ENCODE measurements around the gene AHRR. TPM values are rescaled to one million over a fixed set of nuclear protein-coding genes. Genes with fewer than 3 reads are reported as not detected.

AHRR gene
- total and polyA plus RNA-seq, 2 experiments from 2014 or later: 0.27 to 1.8 TPM

GRCh38 chr5:320524-321229 is 837 bp upstream of the AHRR start:
- Histone ChIP-seq H3K79me2 (replicated peaks; ENCODE audit: insufficient read depth) (no peaks in the 10 kb centered on the region), H3K27me3 (ENCODE audit: insufficient read depth) (peaks cover 61% of the 10 kb centered on the region), H3K4me3 (peak overlapping the region; percentile 75), H3K27ac (ENCODE audit: low read depth) (no peak overlapping the region), H3K4me2 (peak overlapping the region; percentile 95), H3K4me1 (ENCODE audit: insufficient read depth) (no peaks in the 10 kb centered on the region), H2AFZ (peak overlapping the region; percentile 66), H4K20me1 (replicated peaks; ENCODE audit: insufficient read depth) (peaks cover 5% of the 10 kb centered on the region; the same call in 1 of the 2 replicates), H3F3A (replicated peaks; ENCODE audit: low read depth) (peaks cover 7% of the 10 kb centered on the region; the same call in 1 of the 2 replicates), H3K36me3 (ENCODE audit: insufficient read depth) (no peaks in the 10 kb centered on the region), H3K9me2 (ENCODE audit: insufficient read depth) (no peaks in the 10 kb centered on the region)
- Mint-ChIP-seq H3K9me3 (peaks cover 4% of the 10 kb centered on the region; the same call in 1 of the 3 replicates), H3K4me3 (peak overlapping the region; percentile 71), H3K36me3 (ENCODE audit: low read depth) (no peaks in the 10 kb centered on the region), H3K27me3 (ENCODE audit: insufficient read depth, low read depth, poor library complexity) (peaks cover 57% of the 10 kb centered on the region), H3K27ac (no peak overlapping the region), H3K4me1 (peaks cover 10% of the 10 kb centered on the region)
- ATAC-seq (peak; percentile 5), DNase-seq (ENCODE audit: low spot score) (peak; percentile 58)
- TF ChIP-seq STAT1 (IDR thresholded peaks at IDR 0.05; ENCODE audit: unreplicated experiment): no peak
- TF ChIP-seq REST (IDR thresholded peaks at IDR 0.05; ENCODE audit: unreplicated experiment): no peak
- TF ChIP-seq ZNF462 (CRISPR knock-in tag; IDR thresholded peaks at IDR 0.05): no peak
- no peak for TF ChIP-seq EZH2 (IDR thresholded peaks at IDR 0.05; ENCODE audit: low read depth, unreplicated experiment)
- no peak for TF ChIP-seq ZNF114 (CRISPR knock-in tag; IDR thresholded peaks at IDR 0.05)
- no peak for TF ChIP-seq CREB1 (CRISPR knock-in tag; IDR thresholded peaks at IDR 0.05; ENCODE audit: low read depth)
- no peak for TF ChIP-seq EZH2phosphoT487 (IDR thresholded peaks at IDR 0.05; ENCODE audit: unreplicated experiment)
- no peak for TF ChIP-seq ETS1 (IDR thresholded peaks at IDR 0.05)
- TF ChIP-seq ZNF331 (CRISPR knock-in tag; IDR thresholded peaks at IDR 0.05; ENCODE audit: low read depth): no peak
- TF ChIP-seq NANOG (IDR thresholded peaks at IDR 0.05; ENCODE audit: borderline replicate concordance): no peak
- no peak for TF ChIP-seq JUNB (IDR thresholded peaks at IDR 0.05; ENCODE audit: unreplicated experiment)
- no peak for TF ChIP-seq POLR2AphosphoS5 (IDR thresholded peaks at IDR 0.05; ENCODE audit: low read depth)
- no peak; a peak in 1 of 4 replicates for TF ChIP-seq CTCF (conservative IDR thresholded peaks at IDR 0.05; ENCODE audit: low read depth in 2 of 2)
